Body of pancreas (tissue), 4 donors: ENCODE results near the gene HELZ2.

Experiments used
- CTCF ChIP-seq, 7 experiments: fragments of 450-650 bp in 4 of 7; fragments of 200-600 bp in 3 of 7; sonication (generic) in 3 of 7; IDR thresholded peaks; one replicate each; pipeline ENCODE4 v1.5.1; 2016 to 2019; ENCODE audit warnings: antibody characterized with exemption in 7 of 7
- POLR2A ChIP-seq, 3 donors: fragments of 450-650 bp; IDR thresholded peaks; one replicate each; pipeline ENCODE4 v1.6.1; 2016; ENCODE audit warnings: antibody characterized with exemption in 3 of 3, mild to moderate bottlenecking in 2 of 3

- TF ChIP-seq CTCF (IDR thresholded peaks at IDR 0.05), result no peak
- no peak for TF ChIP-seq POLR2A (IDR thresholded peaks at IDR 0.05)
Observed at GRCh38 chr20:63545814-63546213, 28.2 kb downstream of the HELZ2 start.
